ENCODE results near the gene FMR1NB. TPM values are rescaled to one million over a fixed set of nuclear protein-coding genes. Genes with fewer than 3 reads are reported as not detected.
A peak's percentile ranks its signal among the peaks of the same experiment; 100 is the strongest.

The FMR1NB gene, protein sequence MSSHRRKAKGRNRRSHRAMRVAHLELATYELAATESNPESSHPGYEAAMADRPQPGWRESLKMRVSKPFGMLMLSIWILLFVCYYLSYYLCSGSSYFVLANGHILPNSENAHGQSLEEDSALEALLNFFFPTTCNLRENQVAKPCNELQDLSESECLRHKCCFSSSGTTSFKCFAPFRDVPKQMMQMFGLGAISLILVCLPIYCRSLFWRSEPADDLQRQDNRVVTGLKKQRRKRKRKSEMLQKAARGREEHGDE
- total RNA-seq: not detected

- H3K4me1 Mint-ChIP-seq (ENCODE audit: low read depth): no peaks in the 10 kb centered on the region
- H3K36me3 Mint-ChIP-seq (ENCODE audit: insufficient read depth in 2 of 2): no peaks in the 10 kb centered on the region
- H3K4me3 Mint-ChIP-seq: no peak within 1 kb of the TSS
- no peaks in the 10 kb centered on the region for H3K27me3 Mint-ChIP-seq (ENCODE audit: low read depth)
- ATAC-seq (replicated peaks in 1 of 2) (no peak), DNase-seq (no peak)
- H3K27ac Mint-ChIP-seq: no peak within 1 kb of the TSS
- peaks cover 0 to 2% of the 10 kb centered on the region in 2 donors for H3K9me3 Mint-ChIP-seq
Measured at GRCh38 chrX:147981038-147981752, at the start of gene FMR1NB. TSS of gene FMR1NB (plus strand) at chrX:147981337. CDS start at chrX:147981403, 66 bp downstream.

- DNase-seq (no peak), ATAC-seq (replicated peaks in 1 of 2) (no peak)
- no peak overlapping the region for H3K27ac Mint-ChIP-seq
- no peak overlapping the region for H3K4me3 Mint-ChIP-seq
- no peaks in the 10 kb centered on the region for H3K27me3 Mint-ChIP-seq (ENCODE audit: low read depth)
- H3K36me3 Mint-ChIP-seq (ENCODE audit: insufficient read depth in 2 of 2): peaks cover 0 to 5% of the 10 kb centered on the region in 2 donors
- no peaks in the 10 kb centered on the region for H3K4me1 Mint-ChIP-seq (ENCODE audit: low read depth)
- no peaks in the 10 kb centered on the region for H3K9me3 Mint-ChIP-seq
Measured at GRCh38 chrX:147933815-147934214, 47.3 kb upstream of the FMR1NB start.

DNA sequence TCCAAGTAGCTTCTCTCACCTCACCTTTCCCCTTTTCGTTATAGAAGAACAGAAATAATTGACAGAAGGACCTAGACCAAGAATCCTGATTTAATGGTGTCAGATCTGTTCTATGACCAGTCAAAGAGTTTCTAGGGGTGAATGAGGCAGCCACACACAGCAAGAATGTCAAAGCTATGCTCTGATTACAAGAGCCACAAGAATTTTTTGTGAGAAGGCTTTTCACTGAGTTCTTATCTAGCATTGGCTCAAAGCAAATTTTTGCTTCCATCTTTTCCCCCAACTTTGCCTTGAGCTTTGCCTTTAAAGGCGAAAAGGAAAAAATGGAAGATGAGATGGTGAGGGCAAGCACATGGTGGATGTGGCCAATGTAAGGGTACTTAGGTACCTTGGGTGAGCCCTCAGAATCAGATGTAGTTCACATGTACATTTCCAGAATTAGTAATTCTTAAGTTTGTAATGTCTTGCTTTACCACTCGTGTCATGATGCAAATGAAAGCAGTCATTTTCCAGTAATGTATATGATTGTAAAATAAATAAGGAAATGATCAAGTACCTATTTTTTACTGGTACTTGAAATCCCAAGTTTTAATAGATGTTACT lies 45.9 kb upstream of the FMR1NB start:
- Mint-ChIP-seq H3K9me3 (no peaks in the 10 kb centered on the region), H3K4me3 (no peak overlapping the region), H3K27ac (no peak overlapping the region), H3K4me1 (ENCODE audit: low read depth) (no peaks in the 10 kb centered on the region), H3K36me3 (ENCODE audit: insufficient read depth in 2 of 2) (peaks cover 0 to 5% of the 10 kb centered on the region in 2 donors), H3K27me3 (ENCODE audit: low read depth) (no peaks in the 10 kb centered on the region)
- no peak for DNase-seq
- ATAC-seq (replicated peaks in 1 of 2): peak in 1 of 2 donors; percentile 66

DNA sequence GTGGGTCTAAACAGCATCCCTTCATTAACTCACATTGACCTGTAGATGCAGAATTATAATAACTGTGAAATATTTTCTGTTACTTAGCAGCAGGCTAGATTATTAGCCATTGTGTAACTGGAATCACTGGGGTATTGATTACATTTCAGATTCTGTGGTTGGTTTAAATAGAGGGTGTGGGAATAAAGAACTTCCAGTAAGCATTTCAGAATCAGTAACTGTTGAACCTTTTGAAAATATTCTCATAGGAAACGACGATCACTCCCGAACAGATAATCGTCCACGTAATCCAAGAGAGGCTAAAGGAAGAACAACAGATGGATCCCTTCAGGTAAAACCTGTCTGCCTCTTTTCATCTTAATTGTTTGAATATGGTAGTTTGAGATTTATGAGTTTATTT lies 35.9 kb upstream of the FMR1NB start:
- Mint-ChIP-seq H3K36me3 (ENCODE audit: insufficient read depth in 2 of 2) (peaks cover 2 to 7% of the 10 kb centered on the region in 2 donors), H3K9me3 (no peaks in the 10 kb centered on the region), H3K4me1 (ENCODE audit: low read depth) (no peaks in the 10 kb centered on the region), H3K27me3 (ENCODE audit: low read depth) (no peaks in the 10 kb centered on the region), H3K4me3 (no peak overlapping the region), H3K27ac (no peak overlapping the region)
- DNase-seq (no peak), ATAC-seq (replicated peaks in 1 of 2) (no peak)

GRCh38 chrX:147948531-147948930 lies 32.6 kb upstream of the FMR1NB start:
- H3K27ac Mint-ChIP-seq: peak overlapping the region; percentile 38
- ATAC-seq (replicated peaks in 1 of 2) (no peak), DNase-seq (no peak)
- H3K9me3 Mint-ChIP-seq: no peaks in the 10 kb centered on the region
- H3K36me3 Mint-ChIP-seq (ENCODE audit: insufficient read depth in 2 of 2): peaks cover 2 to 6% of the 10 kb centered on the region in 2 donors
- no peak overlapping the region for H3K4me3 Mint-ChIP-seq
- H3K27me3 Mint-ChIP-seq (ENCODE audit: low read depth): no peaks in the 10 kb centered on the region
- no peaks in the 10 kb centered on the region for H3K4me1 Mint-ChIP-seq (ENCODE audit: low read depth)

- ATAC-seq (replicated peaks in 1 of 2) (no peak), DNase-seq (no peak)
- H3K27ac Mint-ChIP-seq: no peak overlapping the region
- H3K4me1 Mint-ChIP-seq (ENCODE audit: low read depth): no peaks in the 10 kb centered on the region
- no peak overlapping the region for H3K4me3 Mint-ChIP-seq
- peaks cover 0 to 2% of the 10 kb centered on the region in 2 donors for H3K36me3 Mint-ChIP-seq (ENCODE audit: insufficient read depth in 2 of 2)
- no peaks in the 10 kb centered on the region for H3K9me3 Mint-ChIP-seq
- no peaks in the 10 kb centered on the region for H3K27me3 Mint-ChIP-seq (ENCODE audit: low read depth)
Measured at GRCh38 chrX:147950352-147950751, 30.8 kb upstream of the FMR1NB start.

- DNase-seq (no peak), ATAC-seq (replicated peaks in 1 of 2) (no peak)
- no peaks in the 10 kb centered on the region for H3K4me1 Mint-ChIP-seq (ENCODE audit: low read depth)
- no peak overlapping the region for H3K27ac Mint-ChIP-seq
- H3K27me3 Mint-ChIP-seq (ENCODE audit: low read depth): peaks cover 7% of the 10 kb centered on the region
- H3K9me3 Mint-ChIP-seq: peaks cover 0 to 2% of the 10 kb centered on the region in 2 donors
- no peak overlapping the region for H3K4me3 Mint-ChIP-seq
- peaks cover 0 to 2% of the 10 kb centered on the region in 2 donors for H3K36me3 Mint-ChIP-seq (ENCODE audit: insufficient read depth in 2 of 2)
Measured at GRCh38 chrX:147953976-147954375, 27.2 kb upstream of the FMR1NB start.

DNA sequence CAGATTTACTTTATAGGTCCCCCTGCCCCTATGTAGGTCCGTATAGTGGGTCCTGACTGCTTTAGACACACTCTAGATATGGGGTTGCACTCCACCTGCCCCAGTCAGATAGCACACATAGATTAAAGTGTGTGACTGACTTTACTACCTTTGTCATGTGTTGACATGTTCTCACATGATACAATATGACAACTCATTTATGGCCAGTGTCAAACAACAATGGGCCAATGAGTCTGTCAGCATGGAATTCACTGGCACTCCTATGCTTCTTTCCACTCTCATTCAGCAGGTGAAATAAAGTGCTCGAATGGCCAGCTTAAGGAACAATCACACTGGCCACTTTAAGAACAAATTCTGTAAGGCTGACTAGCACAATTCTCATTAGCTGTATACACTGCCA lies 23.8 kb upstream of the FMR1NB start:
- peaks cover 13% of the 10 kb centered on the region for H3K27me3 Mint-ChIP-seq (ENCODE audit: low read depth)
- DNase-seq (no peak), ATAC-seq (replicated peaks in 1 of 2) (no peak)

GRCh38 chrX:147958291-147958690 lies 22.8 kb upstream of the FMR1NB start:
- DNase-seq (no peak), ATAC-seq (replicated peaks in 1 of 2) (no peak)
- no peaks in the 10 kb centered on the region for H3K4me1 Mint-ChIP-seq (ENCODE audit: low read depth)
- no peaks in the 10 kb centered on the region for H3K36me3 Mint-ChIP-seq (ENCODE audit: insufficient read depth in 2 of 2)
- no peak overlapping the region for H3K27ac Mint-ChIP-seq
- peaks cover 13% of the 10 kb centered on the region for H3K27me3 Mint-ChIP-seq (ENCODE audit: low read depth)
- H3K9me3 Mint-ChIP-seq: peaks cover 0 to 3% of the 10 kb centered on the region in 2 donors
- no peak overlapping the region for H3K4me3 Mint-ChIP-seq

More for the DNA sequence above, 23.8 kb upstream of the FMR1NB start:
- no peak overlapping the region for H3K4me3 Mint-ChIP-seq
- H3K9me3 Mint-ChIP-seq: peaks cover 0 to 3% of the 10 kb centered on the region in 2 donors
- no peaks in the 10 kb centered on the region for H3K4me1 Mint-ChIP-seq (ENCODE audit: low read depth)
- H3K36me3 Mint-ChIP-seq (ENCODE audit: insufficient read depth in 2 of 2): no peaks in the 10 kb centered on the region
- H3K27ac Mint-ChIP-seq: no peak overlapping the region

DNA sequence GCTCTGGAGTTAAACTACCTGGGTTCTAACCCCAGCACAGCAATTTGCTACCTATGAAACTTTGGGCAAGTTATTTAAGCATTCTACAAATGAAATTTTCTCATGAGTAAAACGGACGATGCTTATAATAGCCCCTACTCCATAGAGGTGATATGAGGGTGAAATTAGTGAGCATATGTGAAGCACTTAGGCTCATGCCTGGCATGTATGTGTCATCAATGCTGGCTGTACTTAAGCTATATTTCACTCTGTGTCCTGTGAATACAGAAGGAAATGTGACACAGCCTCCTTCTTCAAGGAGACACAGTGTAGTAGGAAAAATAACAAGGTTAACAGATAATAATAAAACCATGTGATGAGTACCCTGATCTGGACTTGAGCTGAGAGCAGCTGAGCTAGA lies 20.4 kb upstream of the FMR1NB start:
- no peak overlapping the region for H3K27ac Mint-ChIP-seq
- DNase-seq (no peak), ATAC-seq (replicated peaks in 1 of 2) (no peak)
- no peak overlapping the region for H3K4me3 Mint-ChIP-seq
- H3K36me3 Mint-ChIP-seq (ENCODE audit: insufficient read depth in 2 of 2): no peaks in the 10 kb centered on the region
- peaks cover 0 to 3% of the 10 kb centered on the region in 2 donors for H3K9me3 Mint-ChIP-seq
- H3K27me3 Mint-ChIP-seq (ENCODE audit: low read depth): peaks cover 20% of the 10 kb centered on the region
- no peaks in the 10 kb centered on the region for H3K4me1 Mint-ChIP-seq (ENCODE audit: low read depth)

DNA sequence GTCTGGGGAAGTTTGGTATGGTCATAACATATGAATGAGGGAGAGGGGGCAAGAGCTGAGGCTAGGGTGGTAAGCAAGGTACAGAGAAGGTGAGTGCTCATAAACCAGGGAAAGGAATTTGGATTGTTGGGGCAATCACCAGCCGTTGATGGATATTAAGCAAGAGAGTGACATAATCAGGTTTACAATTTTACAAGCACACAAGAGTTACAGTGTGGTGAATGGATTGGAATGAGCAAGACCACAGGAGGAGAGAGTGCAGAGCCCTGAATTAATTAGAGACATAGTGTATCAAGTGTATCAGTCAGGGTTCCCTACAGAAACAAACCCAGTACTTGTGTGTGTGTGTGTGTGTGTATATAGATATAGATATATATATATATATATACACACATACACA lies 18.7 kb upstream of the FMR1NB start:
- Mint-ChIP-seq H3K4me1 (ENCODE audit: low read depth) (no peaks in the 10 kb centered on the region), H3K27ac (no peak overlapping the region), H3K4me3 (no peak overlapping the region), H3K9me3 (peaks cover 0 to 3% of the 10 kb centered on the region in 2 donors), H3K27me3 (ENCODE audit: low read depth) (peaks cover 20% of the 10 kb centered on the region), H3K36me3 (ENCODE audit: insufficient read depth in 2 of 2) (no peaks in the 10 kb centered on the region)
- ATAC-seq (replicated peaks in 1 of 2) (no peak), DNase-seq (no peak)

- no peaks in the 10 kb centered on the region for H3K27me3 Mint-ChIP-seq (ENCODE audit: low read depth)
- no peak overlapping the region for H3K27ac Mint-ChIP-seq
Measured at GRCh38 chrX:147978931-147979330, 2.2 kb upstream of the FMR1NB start.

GRCh38 chrX:148020329-148020728 lies 39.2 kb downstream of the FMR1NB start:
- peaks cover 0 to 2% of the 10 kb centered on the region in 2 donors for H3K36me3 Mint-ChIP-seq (ENCODE audit: insufficient read depth in 2 of 2)
- peaks cover 28% of the 10 kb centered on the region for H3K27me3 Mint-ChIP-seq (ENCODE audit: low read depth)
- peaks cover 3 to 4% of the 10 kb centered on the region in 2 donors for H3K9me3 Mint-ChIP-seq
- DNase-seq (no peak), ATAC-seq (replicated peaks in 1 of 2) (no peak)
- no peak overlapping the region for H3K27ac Mint-ChIP-seq
- no peaks in the 10 kb centered on the region for H3K4me1 Mint-ChIP-seq (ENCODE audit: low read depth)
- H3K4me3 Mint-ChIP-seq: no peak overlapping the region

More at GRCh38 chrX:147978931-147979330, 2.2 kb upstream of the FMR1NB start:
- no peaks in the 10 kb centered on the region for H3K4me1 Mint-ChIP-seq (ENCODE audit: low read depth)
- DNase-seq (no peak), ATAC-seq (replicated peaks in 1 of 2) (no peak)
- no peaks in the 10 kb centered on the region for H3K36me3 Mint-ChIP-seq (ENCODE audit: insufficient read depth in 2 of 2)
- peaks cover 0 to 3% of the 10 kb centered on the region in 2 donors for H3K9me3 Mint-ChIP-seq
- no peak overlapping the region for H3K4me3 Mint-ChIP-seq

Measured in activated T-cell treated with anti-CD3 and anti-CD28 coated beads, Interleukin-2, amount 50 U/mL, for 72 hours (primary cell).